H1 (cell line): ENCODE data around the gene TBC1D16. TPM values are rescaled to one million over a fixed set of nuclear protein-coding genes. Genes with fewer than 3 reads are reported as not detected.

ENCODE experiments used
- CTCF ChIA-PET: fragments of 300-600 bp; sonication (Branson Sonifier 250); formaldehyde crosslinking; loops from one replicate; lab custom pipeline; 2021; ENCODE audit not compliant: partially characterized antibody; lab: Charles Lee
- POLR2A ChIA-PET: fragments of 300-600 bp; sonication (Branson Sonifier 250); formaldehyde crosslinking; loops from one replicate; lab custom pipeline; 2021; ENCODE audit warnings: inconsistent platforms; ENCODE audit not compliant: partially characterized antibody; lab: Charles Lee
- DNase-seq, 2 experiments: peaks; one replicate each; pipeline versions ENCODE4 v3.0.0 to v3.0.0-alpha.2; 2010 to 2022; ENCODE audit warnings: low spot score in 2 of 2, low read depth in 1 of 2, mixed read lengths in 1 of 2
- FAIRE-seq: peaks from 2 replicates; lab custom pipeline; 2011; peaks lifted over from hg19 to GRCh38; lab: Jason Lieb, UNC
- H2AFZ ChIP-seq: 2 replicates; pipeline ENCODE4 v1.8.1; 2012; ENCODE audit warnings: low read length, inconsistent platforms
- H2AK5ac ChIP-seq: 2 replicates; pipeline ENCODE4 v1.6.1; 2013; ENCODE audit warnings: low read depth, low read length
- H2BK120ac ChIP-seq: replicated peaks from 2 replicates; pipeline ENCODE3; 2013; ENCODE audit warnings: low read depth, low read length, inconsistent platforms
- H2BK12ac ChIP-seq: 2 replicates; pipeline ENCODE4 v1.6.1; 2013; ENCODE audit warnings: low read depth, low read length
- H2BK15ac ChIP-seq: 2 replicates; pipeline ENCODE4 v1.6.1; 2013; ENCODE audit warnings: low read length
- H2BK20ac ChIP-seq: 2 replicates; pipeline ENCODE4 v1.6.1; 2013; ENCODE audit warnings: low read length
- H2BK5ac ChIP-seq: 2 replicates; pipeline ENCODE4 v1.6.1; 2013; ENCODE audit warnings: low read depth, low read length
- H3K14ac ChIP-seq: 2 replicates; pipeline ENCODE4 v1.6.1; 2013; ENCODE audit warnings: inconsistent platforms; ENCODE audit not compliant: insufficient read length
- H3K18ac ChIP-seq: 2 replicates; pipeline ENCODE4 v1.6.1; 2013; ENCODE audit warnings: low read length; ENCODE audit errors: extremely low read depth
- H3K23ac ChIP-seq: 2 replicates; pipeline ENCODE4 v1.6.1; 2013; ENCODE audit warnings: inconsistent platforms; ENCODE audit not compliant: insufficient read length
- H3K23me2 ChIP-seq: 2 replicates; pipeline ENCODE4 v1.6.1; 2013; ENCODE audit warnings: low read depth, low read length
- H3K27ac ChIP-seq: 2 replicates; pipeline ENCODE4 v1.6.1; 2011; ENCODE audit warnings: low read depth, low read length, inconsistent platforms
- H3K27me3 ChIP-seq, 4 experiments: replicated peaks in 1 of 4; 1 replicate in 1 of 4; 2 replicates in 3 of 4; pipeline versions ENCODE4 v1.6.1 to v1.8.1; 2011 to 2013; ENCODE audit warnings: low read length in 3 of 4, mild to moderate bottlenecking in 3 of 4, inconsistent platforms in 2 of 4, mixed read lengths in 2 of 4, moderate library complexity in 1 of 4; ENCODE audit not compliant: control insufficient read depth in 3 of 4, insufficient read depth in 3 of 4; ENCODE audit errors: extremely low read depth in 1 of 4
- H3K36me3 ChIP-seq, 4 experiments: 2 replicates each; pipeline versions ENCODE4 v1.6.1 to v1.8.1; 2011 to 2013; ENCODE audit warnings: mild to moderate bottlenecking in 4 of 4, low read length in 3 of 4, moderate library complexity in 2 of 4, control low read depth in 1 of 4, inconsistent platforms in 1 of 4; ENCODE audit not compliant: insufficient read depth in 4 of 4, control insufficient read depth in 2 of 4
- H3K4ac ChIP-seq: replicated peaks from 2 replicates; pipeline ENCODE3; 2013; ENCODE audit warnings: low read length, low read depth, mixed read lengths, inconsistent platforms; ENCODE audit not compliant: insufficient read length
- H3K4me1 ChIP-seq, 4 experiments: replicated peaks in 1 of 4; 1 replicate in 1 of 4; 2 replicates in 3 of 4; pipeline versions ENCODE4 v1.6.1 to v1.8.1; 2011 to 2013; ENCODE audit warnings: low read length in 3 of 4, inconsistent platforms in 2 of 4, mixed read lengths in 1 of 4; ENCODE audit not compliant: insufficient read depth in 4 of 4, control insufficient read depth in 3 of 4
- H3K4me2 ChIP-seq, 2 experiments: 2 replicates each; pipeline versions ENCODE4 v1.6.1 to v1.8.1; 2011 to 2013; ENCODE audit warnings: low read depth in 2 of 2, low read length in 2 of 2, control low read depth in 1 of 2, inconsistent platforms in 1 of 2, mild to moderate bottlenecking in 1 of 2; ENCODE audit not compliant: insufficient read depth in 1 of 2
- H3K4me3 ChIP-seq, 4 experiments: fragments of 200-600, 300-600 bp in 1 of 4; sonication (generic), shearing (Covaris generic), sonication (Bioruptor Twin) in 1 of 4; 2 replicates each; pipeline versions ENCODE4 v1.5.1 to v1.8.1; 2011 to 2016; ENCODE audit warnings: low read length in 4 of 4, low read depth in 3 of 4, control low read depth in 2 of 4, inconsistent platforms in 2 of 4, mild to moderate bottlenecking in 2 of 4, mixed read lengths in 1 of 4, moderate library complexity in 1 of 4; ENCODE audit not compliant: insufficient read depth in 2 of 4; ENCODE audit errors: extremely low read depth in 1 of 4
- H3K56ac ChIP-seq: replicated peaks from 2 replicates; pipeline ENCODE3; 2013; ENCODE audit warnings: low read depth, mild to moderate bottlenecking, mixed read lengths, low read length, inconsistent platforms; ENCODE audit not compliant: insufficient read length
- H3K79me1 ChIP-seq: 2 replicates; pipeline ENCODE4 v1.6.1; 2013; ENCODE audit warnings: low read depth, low read length, control low read depth
- H3K79me2 ChIP-seq, 2 experiments: 2 replicates each; pipeline versions ENCODE4 v1.6.1 to v1.8.1; 2012 to 2013; ENCODE audit warnings: low read length in 2 of 2, mild to moderate bottlenecking in 2 of 2, inconsistent platforms in 1 of 2; ENCODE audit not compliant: insufficient read depth in 2 of 2, control insufficient read depth in 1 of 2
- H3K9ac ChIP-seq, 4 experiments: replicated peaks in 1 of 4; 1 replicate in 1 of 4; 2 replicates in 3 of 4; pipeline versions ENCODE4 v1.6.1 to v1.8.1; 2011 to 2013; ENCODE audit warnings: low read depth in 3 of 4, low read length in 3 of 4, control low read depth in 2 of 4, mild to moderate bottlenecking in 2 of 4, moderate library complexity in 2 of 4, inconsistent platforms in 1 of 4; ENCODE audit errors: extremely low read depth in 1 of 4
- H3K9me3 ChIP-seq, 2 experiments: 2 replicates each; pipeline versions ENCODE4 v1.6.1 to v1.8.1; 2012 to 2013; ENCODE audit warnings: mild to moderate bottlenecking in 2 of 2, moderate library complexity in 2 of 2, control low read depth in 1 of 2, inconsistent platforms in 1 of 2, low read depth in 1 of 2, low read length in 1 of 2, mixed read lengths in 1 of 2; ENCODE audit not compliant: insufficient read depth in 2 of 2
- H4K20me1 ChIP-seq, 2 experiments: replicated peaks in 1 of 2; 2 replicates each; pipeline versions ENCODE3 to v1.8.1; 2011 to 2013; ENCODE audit warnings: inconsistent platforms in 2 of 2, low read length in 2 of 2, mild to moderate bottlenecking in 1 of 2; ENCODE audit not compliant: insufficient read depth in 2 of 2, control insufficient read depth in 1 of 2
- H4K5ac ChIP-seq: 2 replicates; pipeline ENCODE4 v1.6.1; 2013; ENCODE audit warnings: low read length, low read depth, mixed read lengths, inconsistent platforms; ENCODE audit not compliant: insufficient read length
- H4K8ac ChIP-seq: 2 replicates; pipeline ENCODE4 v1.8.0; 2013; ENCODE audit warnings: mild to moderate bottlenecking, moderate library complexity, low read length, inconsistent platforms; ENCODE audit not compliant: insufficient read depth; ENCODE audit errors: extremely low read depth
- H4K91ac ChIP-seq: replicated peaks from 2 replicates; pipeline ENCODE3; 2013; ENCODE audit warnings: low read length, mixed read lengths, inconsistent platforms; ENCODE audit not compliant: insufficient read length
- EP300 ChIP-seq, 2 experiments: IDR thresholded peaks; 1 replicate in 1 of 2; 2 replicates in 1 of 2; pipeline ENCODE4 v1.6.1; 2011 to 2012; ENCODE audit warnings: low read depth in 2 of 2, low read length in 2 of 2, mild to moderate bottlenecking in 2 of 2, borderline replicate concordance in 1 of 2, inconsistent platforms in 1 of 2, moderate library complexity in 1 of 2
- GTF2F1 ChIP-seq: IDR thresholded peaks from 2 replicates; pipeline ENCODE4 v1.6.1; 2012; ENCODE audit warnings: low read depth, low read length, improper control_type of control experiment, borderline replicate concordance
- PHF8 ChIP-seq: fragments of 200-600 bp; sonication (generic); conservative IDR thresholded peaks from 2 replicates; pipeline ENCODE4 v1.7.1; 2012; ENCODE audit warnings: low read depth, mild to moderate bottlenecking, inconsistent platforms, low read length, moderate library complexity
- SAP30 ChIP-seq: fragments of 300-600 bp; sonication (generic); IDR thresholded peaks from 2 replicates; pipeline ENCODE4 v1.7.1; 2012; ENCODE audit warnings: low read length, moderate library complexity, mild to moderate bottlenecking, inconsistent platforms; ENCODE audit not compliant: insufficient read depth, insufficient replicate concordance
- SIN3A ChIP-seq, 2 experiments: IDR thresholded peaks in 1 of 2; conservative IDR thresholded peaks in 1 of 2; 2 replicates each; pipeline ENCODE4 v1.6.1; 2011 to 2012; ENCODE audit warnings: low read length in 2 of 2, improper control_type of control experiment in 1 of 2, low read depth in 1 of 2, mild to moderate bottlenecking in 1 of 2
- WGBS, 2 experiments: shearing (Covaris generic) in 1 of 2; methylation state at CpG; one replicate each; pipeline versions ENCODE4 v1.1.6 to v1.1.7; 2013 to 2015; ENCODE audit warnings: low lambda C conversion rate in 2 of 2, mixed read lengths in 2 of 2, inconsistent platforms in 1 of 2, low coverage in 1 of 2, missing lambda C conversion rate in 1 of 2; ENCODE audit not compliant: insufficient replicate concordance in 2 of 2, insufficient coverage in 1 of 2, insufficient read length in 1 of 2; ENCODE audit errors: extremely low coverage in 1 of 2, missing lambda C conversion rate in 1 of 2; 5-methylcytosine and 5-hydroxymethylcytosine counted together
- polyA plus RNA-seq, 7 experiments: library from polyadenylated mRNA; depleted of rRNA in 3 of 7; stranded (reverse) in 5 of 7; unstranded in 2 of 7; fragments of >200 nt in 5 of 7; fragments of 200-250 nt in 2 of 7; gene quantifications; 1 replicate in 5 of 7; 2 replicates in 1 of 7; 4 replicates in 1 of 7; pipeline versions ENCODE4 v1.2.1 to v1.2.3, GENCODE V29; 2011 to 2013; ENCODE audit warnings: missing spikeins in 2 of 7, mixed read lengths in 2 of 7
- total RNA-seq: library from RNA; stranded (reverse); fragmentation: NEBNext Ultra II Directional; extraction: Animal tissue kit (Norgen Biotek cat#: 25700); gene quantifications from 2 replicates; pipeline ENCODE4 v1.2.1, GENCODE V29; 2021

TBC1D16 gene
- total and polyA plus RNA-seq, 2 of the 8 experiments (the other 6 are each of a cell fraction or from before 2014, with no cell fraction given) = 21.1 to 109 TPM

GRCh38 chr17:80025796-80026195 lies 9.9 kb downstream of the TBC1D16 start:
- H3K79me2 ChIP-seq = peaks cover 18 to 85% of the 10 kb centered on the region in 2 experiments
- WGBS, 2 experiments = 91% methylated on average over 10 of the region's 10 CpGs; no CpG with 5 or more reads in 1 of the 2 experiments
- H3K18ac ChIP-seq = no peak overlapping the region
- H4K5ac ChIP-seq = no peak overlapping the region
- H4K8ac ChIP-seq = no peak overlapping the region
- ChIA-PET CTCF (interaction anchor here (10.8 kb wide), 1 partner anchor 18 kb away, joined by 110 read pairs; no protein-coding TSS in a partner anchor), POLR2A (interaction anchor here (1.0 to 2.6 kb wide), 5 partner anchors 8 to 75 kb away, joined by 3 to 15 read pairs (median 4); partner anchors contain the start of genes GAA and TBC1D16)
- H3K27me3 ChIP-seq = no peaks in the 10 kb centered on the region; a peak in 1 of 7 replicates
- H2BK120ac ChIP-seq = no peak overlapping the region
- DNase-seq = no peak
- no peak overlapping the region for H2BK20ac ChIP-seq
- peaks cover 32% of the 10 kb centered on the region for H3K79me1 ChIP-seq
- no peak overlapping the region for H3K23ac ChIP-seq
- H3K36me3 ChIP-seq = no peaks in the 10 kb centered on the region; a peak in 1 of 8 replicates
- H3K4me1 ChIP-seq = peaks cover 0 to 11% (median 4%) of the 10 kb centered on the region in 4 experiments; a peak in 6 of 7 replicates
- no peak overlapping the region for H2BK12ac ChIP-seq
- no peak for FAIRE-seq
- no peaks in the 10 kb centered on the region for H3K9me3 ChIP-seq
- H4K91ac ChIP-seq = no peak overlapping the region
- H4K20me1 ChIP-seq = peaks cover 22 to 42% of the 10 kb centered on the region in 2 experiments
- TF ChIP-seq EP300 (IDR thresholded peaks at IDR 0.05; ENCODE audit: borderline replicate concordance in 1 of 2, low read depth in 2 of 2, low read length in 2 of 2) = no peak
- no peak for TF ChIP-seq PHF8
- no peak for TF ChIP-seq SIN3A (conservative IDR thresholded peaks at IDR 0.05 in 1 of 2, IDR thresholded peaks at IDR 0.05 in 1 of 2; ENCODE audit: low read depth in 1 of 2, low read length in 2 of 2)
- no peak for TF ChIP-seq GTF2F1
- TF ChIP-seq SAP30 = no peak
- no peak overlapping the region for H3K4me3 ChIP-seq
- no peak overlapping the region for H3K4me2 ChIP-seq
- no peak overlapping the region for H2AK5ac ChIP-seq
- H3K23me2 ChIP-seq = peaks cover 14% of the 10 kb centered on the region
- H3K14ac ChIP-seq = no peak overlapping the region
- H2BK5ac ChIP-seq = no peak overlapping the region
- H2BK15ac ChIP-seq = no peak overlapping the region
- H2AFZ ChIP-seq = no peak overlapping the region
- H3K9ac ChIP-seq = no peak overlapping the region
- H3K56ac ChIP-seq = no peak overlapping the region
- H3K4ac ChIP-seq = no peak overlapping the region
- H3K27ac ChIP-seq = no peak overlapping the region
